GM23248 (cell line): Measurements from ENCODE around the gene DAPK1. TPM values are rescaled to one million over a fixed set of nuclear protein-coding genes. Genes with fewer than 3 reads are reported as not detected.

Source experiments
- DNase-seq: peaks from one replicate; pipeline ENCODE4 v3.0.0-alpha.2; 2015
- H2AFZ ChIP-seq: fragments of 200-600 bp; sonication (generic); 2 replicates; pipeline ENCODE4 v1.6.1; 2016; ENCODE audit warnings: antibody characterized with exemption
- H3F3A ChIP-seq: fragments of 200-600 bp; sonication (generic); 2 replicates; pipeline ENCODE4 v1.6.1; 2016; ENCODE audit warnings: mild to moderate bottlenecking, antibody characterized with exemption, mixed run types; ENCODE audit not compliant: insufficient read depth
- H3K27ac ChIP-seq: fragments of 200-600 bp; sonication (generic); 2 replicates; pipeline ENCODE4 v1.5.1; 2016; ENCODE audit warnings: mild to moderate bottlenecking
- H3K27me3 ChIP-seq: fragments of 200-600 bp; sonication (generic); replicated peaks from 2 replicates; pipeline ENCODE4 v1.6.1; 2016; ENCODE audit warnings: mild to moderate bottlenecking; ENCODE audit not compliant: insufficient read depth
- H3K36me3 ChIP-seq: fragments of 200-600 bp; sonication (generic); 2 replicates; pipeline ENCODE4 v1.6.1; 2016; ENCODE audit warnings: low read depth, mild to moderate bottlenecking
- H3K4me1 ChIP-seq: fragments of 200-600 bp; sonication (generic); 2 replicates; pipeline ENCODE4 v1.6.1; 2016; ENCODE audit warnings: mild to moderate bottlenecking; ENCODE audit not compliant: insufficient read depth
- H3K4me2 ChIP-seq: fragments of 200-600 bp; sonication (generic); one replicate; pipeline ENCODE4 v1.6.1; 2016; ENCODE audit warnings: mild to moderate bottlenecking; ENCODE audit not compliant: unreplicated experiment
- H3K4me3 ChIP-seq: fragments of 200-600 bp; sonication (generic); 2 replicates; pipeline ENCODE4 v1.5.1; 2016; ENCODE audit warnings: mild to moderate bottlenecking
- H3K79me2 ChIP-seq: fragments of 200-600 bp; sonication (generic); 2 replicates; pipeline ENCODE4 v1.6.1; 2016; ENCODE audit warnings: mild to moderate bottlenecking; ENCODE audit not compliant: insufficient read depth
- H3K9ac ChIP-seq: fragments of 200-600 bp; sonication (generic); 2 replicates; pipeline ENCODE4 v1.6.1; 2016; ENCODE audit warnings: mild to moderate bottlenecking
- H3K9me2 ChIP-seq: fragments of 200-600 bp; sonication (generic); 2 replicates; pipeline ENCODE4 v1.6.1; 2016; ENCODE audit warnings: mixed run types, mild to moderate bottlenecking, moderate library complexity; ENCODE audit not compliant: insufficient read depth
- H3K9me3 ChIP-seq: fragments of 200-600 bp; sonication (generic); one replicate; pipeline ENCODE4 v1.6.1; 2017; ENCODE audit warnings: low read depth
- H4K20me1 ChIP-seq: fragments of 200-600 bp; sonication (generic); 2 replicates; pipeline ENCODE4 v1.6.0; 2016; ENCODE audit not compliant: insufficient read depth
- EZH2 ChIP-seq: fragments of 200-600 bp; sonication (generic); IDR thresholded peaks from 2 replicates; pipeline ENCODE4 v1.6.1; 2018; ENCODE audit warnings: antibody characterized with exemption, mild to moderate bottlenecking; ENCODE audit not compliant: insufficient read depth, poor library complexity, severe bottlenecking
- EZH2phosphoT487 ChIP-seq: fragments of 200-600 bp; sonication (generic); IDR thresholded peaks from 2 replicates; pipeline ENCODE4 v1.6.1; 2018; ENCODE audit warnings: antibody characterized with exemption, moderate library complexity, mild to moderate bottlenecking, low read depth; ENCODE audit not compliant: insufficient read depth
- WGBS, 2 experiments: methylation state at CpG; one replicate each; pipeline ENCODE4 v1.1.6; 2015 to 2017; ENCODE audit warnings: low lambda C conversion rate in 2 of 2, low coverage in 1 of 2; ENCODE audit errors: missing lambda C conversion rate in 2 of 2; 5-methylcytosine and 5-hydroxymethylcytosine counted together
- in situ Hi-C: fragments of 300-500 bp; cut with MboI; formaldehyde crosslinking; loops from 2 replicates; pipeline ENCODE4 v1.15.0; 2020
- polyA plus RNA-seq: library from polyadenylated mRNA; unstranded; fragments of >200 nt; fragmentation: Nextera tagmentation; extraction: Ambion mirVana; gene quantifications from 2 replicates; pipeline ENCODE4 v1.2.1, GENCODE V29; 2016
- total RNA-seq: library from RNA; depleted of rRNA; stranded (reverse); fragments of >200 nt; shearing (Covaris generic); gene quantifications from 2 replicates; pipeline ENCODE4 v1.2.3, GENCODE V29; 2014

DAPK1 gene
- total and polyA plus RNA-seq, 2 experiments from 2014 or later = 1.6 to 1.9 TPM

GRCh38 chr9:87718852-87719612 lies 221.4 kb downstream of the DAPK1 start:
- in situ Hi-C loops = no loop called here

GRCh38 chr9:87720173-87720572 lies 222.5 kb downstream of the DAPK1 start:
- no peak for TF ChIP-seq EZH2phosphoT487
- no peak for TF ChIP-seq EZH2
- peaks cover 10% of the 10 kb centered on the region for H3K4me1 ChIP-seq
- no peaks in the 10 kb centered on the region for H3K79me2 ChIP-seq
- H3K9ac ChIP-seq = no peak overlapping the region
- peaks cover 13% of the 10 kb centered on the region for H3F3A ChIP-seq
- H3K9me3 ChIP-seq = no peaks in the 10 kb centered on the region
- DNase-seq = no peak
- 94 to 97% methylated on average over 2 of the region's 2 CpGs for WGBS, 2 experiments
- H3K9me2 ChIP-seq = no peaks in the 10 kb centered on the region
- no peaks in the 10 kb centered on the region for H4K20me1 ChIP-seq
- no peak overlapping the region for H2AFZ ChIP-seq
- no peak overlapping the region for H3K4me2 ChIP-seq
- no peaks in the 10 kb centered on the region for H3K27me3 ChIP-seq
- in situ Hi-C loops = no loop called here
- no peak overlapping the region for H3K27ac ChIP-seq
- H3K36me3 ChIP-seq = no peaks in the 10 kb centered on the region
- no peak overlapping the region for H3K4me3 ChIP-seq

More at GRCh38 chr9:87718852-87719612, 221.4 kb downstream of the DAPK1 start:
- no peak overlapping the region for H3K27ac ChIP-seq
- H3K4me2 ChIP-seq = no peak overlapping the region
- no peaks in the 10 kb centered on the region for H3K9me3 ChIP-seq
- H3F3A ChIP-seq = peaks cover 23% of the 10 kb centered on the region
- H3K4me3 ChIP-seq = no peak overlapping the region
- H3K9ac ChIP-seq = no peak overlapping the region
- H2AFZ ChIP-seq = no peak overlapping the region
- no peaks in the 10 kb centered on the region for H3K36me3 ChIP-seq
- no peaks in the 10 kb centered on the region for H4K20me1 ChIP-seq
- DNase-seq = no peak
- H3K9me2 ChIP-seq = no peaks in the 10 kb centered on the region
- H3K27me3 ChIP-seq = no peaks in the 10 kb centered on the region
- WGBS, 2 experiments = 96% methylated on average over 6 of the region's 6 CpGs
- H3K4me1 ChIP-seq = peaks cover 22% of the 10 kb centered on the region
- no peak for TF ChIP-seq EZH2
- no peak for TF ChIP-seq EZH2phosphoT487
- no peaks in the 10 kb centered on the region for H3K79me2 ChIP-seq

- Histone ChIP-seq H3K4me2 (no peak overlapping the region), H3K9me2 (no peaks in the 10 kb centered on the region), H3K4me1 (peaks cover 7% of the 10 kb centered on the region; the same call in 1 of the 2 replicates), H3K9me3 (no peaks in the 10 kb centered on the region), H3K27ac (no peak overlapping the region), H2AFZ (no peak overlapping the region), H3K79me2 (peaks cover 12% of the 10 kb centered on the region), H3K9ac (no peak overlapping the region), H3F3A (no peaks in the 10 kb centered on the region), H3K4me3 (no peak overlapping the region), H3K36me3 (peaks cover 2% of the 10 kb centered on the region; the same call in 1 of the 2 replicates), H4K20me1 (no peaks in the 10 kb centered on the region), H3K27me3 (no peaks in the 10 kb centered on the region)
- WGBS, 2 experiments = 93 to 99% methylated on average over 5 of the region's 5 CpGs
- TF ChIP-seq EZH2phosphoT487 (no peak), EZH2 (no peak)
- in situ Hi-C loops = no loop called here
- no peak for DNase-seq
Measured at GRCh38 chr9:87722393-87723088, 224.9 kb downstream of the DAPK1 start.

GRCh38 chr9:87725356-87725899 lies 227.8 kb downstream of the DAPK1 start:
- Histone ChIP-seq H3K27me3 (no peaks in the 10 kb centered on the region), H3K79me2 (peaks cover 33% of the 10 kb centered on the region), H2AFZ (peak overlapping the region; percentile 88), H3K4me1 (peaks cover 32% of the 10 kb centered on the region), H3F3A (peaks cover 19% of the 10 kb centered on the region), H3K36me3 (peaks cover 26% of the 10 kb centered on the region), H3K9ac (peak overlapping the region; percentile 91), H3K4me3 (peak overlapping the region; percentile 73), H3K9me2 (no peaks in the 10 kb centered on the region), H3K9me3 (no peaks in the 10 kb centered on the region), H4K20me1 (no peaks in the 10 kb centered on the region), H3K27ac (peak overlapping the region; percentile 90), H3K4me2 (peak overlapping the region; percentile 88)
- in situ Hi-C loops = no loop called here
- TF ChIP-seq EZH2phosphoT487 (no peak), EZH2 (no peak)
- DNase-seq = peak; percentile 67
- WGBS, 2 experiments = 1% methylated on average over 25 of the region's 25 CpGs
